ENCODE measurements around the gene HOPX. TPM values are rescaled to one million over a fixed set of nuclear protein-coding genes. Genes with fewer than 3 reads are reported as not detected.
"Not testable (repeated sequence)": the region's sequence is repeated elsewhere in the genome, so short reads cannot be mapped to it uniquely, and the experiment has no call there.

The HOPX gene, protein sequence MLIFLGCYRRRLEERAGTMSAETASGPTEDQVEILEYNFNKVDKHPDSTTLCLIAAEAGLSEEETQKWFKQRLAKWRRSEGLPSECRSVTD
- total RNA-seq, result 1.8 and 18.3 TPM in 2 replicates

DNA sequence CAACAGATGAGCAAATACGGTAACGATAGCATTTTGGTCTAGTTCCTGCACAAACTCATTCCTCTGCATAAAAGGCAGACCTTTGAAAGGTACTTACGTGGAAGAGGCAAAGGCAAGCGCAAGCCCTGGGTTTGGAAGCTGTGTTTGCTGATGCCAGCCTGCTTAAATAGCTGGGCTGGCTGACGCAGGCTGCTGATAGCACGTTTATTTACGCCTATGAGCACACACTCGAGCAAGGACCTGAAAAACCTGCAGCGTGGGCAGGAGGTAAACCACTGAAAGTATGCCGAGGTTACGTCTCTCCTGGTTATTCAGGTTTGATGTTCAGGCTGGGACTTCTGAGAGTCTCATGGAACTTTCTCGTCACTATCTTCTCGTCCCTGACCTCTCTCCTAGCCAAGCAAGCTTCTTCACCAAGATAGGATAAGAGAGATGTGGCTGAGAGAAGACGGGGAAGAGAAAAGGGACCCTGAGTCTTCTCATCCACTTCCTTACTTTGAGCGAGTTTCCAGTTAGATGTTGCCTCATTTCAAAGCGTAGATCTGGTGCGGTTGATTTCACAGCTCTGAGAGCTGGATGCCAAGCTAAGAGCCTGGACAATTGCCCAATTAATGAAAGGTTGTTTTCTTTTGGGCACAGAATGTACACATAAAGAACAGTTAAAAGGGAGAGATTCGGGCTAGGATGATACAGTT, at the start of gene HOPX:
TSS of gene HOPX (minus strand) at position 139 of the 695 bp plus-strand sequence. CDS start 23,480 bp downstream, outside the sequence.
- no peak for DNase-seq (ENCODE audit: extremely low read depth, low read depth, low spot score)

GRCh38 chr4:56730097-56730496, 49.0 kb upstream of the HOPX start:
- no peak for DNase-seq (ENCODE audit: extremely low read depth, low read depth, low spot score)

- peak; percentile 23 for DNase-seq (ENCODE audit: extremely low read depth, low read depth, low spot score)
Observed at GRCh38 chr4:56728512-56728911, 47.4 kb upstream of the HOPX start.

DNA sequence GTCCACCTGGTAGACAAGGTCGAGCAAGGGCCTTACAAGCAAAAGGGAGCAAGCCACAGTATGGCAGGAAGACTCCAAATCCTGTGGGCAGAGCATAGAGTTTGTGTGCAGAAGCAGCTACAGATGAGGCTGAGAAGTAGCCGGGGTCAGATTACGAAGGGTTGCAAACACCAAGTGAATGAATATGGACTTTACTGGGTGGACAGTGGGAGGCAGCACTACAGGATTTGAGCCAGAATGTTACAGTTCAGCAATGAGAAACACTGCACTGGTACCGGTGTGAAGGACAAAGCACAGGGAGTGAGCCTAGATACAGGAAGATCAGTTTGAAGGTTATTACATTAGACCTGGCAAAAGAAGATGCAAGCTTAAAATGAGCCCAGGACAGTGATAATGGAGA, 46.1 kb upstream of the HOPX start:
- no peak for DNase-seq (ENCODE audit: extremely low read depth, low read depth, low spot score)

GRCh38 chr4:56726593-56726992, 45.5 kb upstream of the HOPX start:
- DNase-seq (ENCODE audit: extremely low read depth, low read depth, low spot score), result not testable (repeated sequence)

GRCh38 chr4:56723659-56724230, 42.6 kb upstream of the HOPX start:
- DNase-seq (ENCODE audit: extremely low read depth, low read depth, low spot score), result no peak

DNA sequence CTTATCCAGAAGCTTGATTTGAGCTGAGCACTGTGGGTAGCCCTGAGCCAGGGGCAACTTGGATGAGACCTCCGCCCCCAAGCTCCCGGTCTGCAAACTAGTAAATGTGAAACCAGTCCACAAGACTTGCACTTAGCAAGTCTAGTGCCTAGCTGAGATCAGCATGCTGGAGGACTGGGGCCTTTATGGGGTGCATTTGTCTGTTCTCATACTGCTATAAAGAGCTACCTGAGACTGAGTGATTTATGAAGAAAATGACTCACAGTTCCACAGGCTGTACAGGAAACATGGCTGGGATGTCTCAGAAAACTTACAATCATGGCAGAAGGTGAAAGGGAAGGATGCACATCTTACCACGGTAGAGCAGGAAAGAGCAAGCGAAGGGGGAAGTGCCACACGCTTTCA, 42.1 kb upstream of the HOPX start:
- no peak for DNase-seq (ENCODE audit: extremely low read depth, low read depth, low spot score)

DNA sequence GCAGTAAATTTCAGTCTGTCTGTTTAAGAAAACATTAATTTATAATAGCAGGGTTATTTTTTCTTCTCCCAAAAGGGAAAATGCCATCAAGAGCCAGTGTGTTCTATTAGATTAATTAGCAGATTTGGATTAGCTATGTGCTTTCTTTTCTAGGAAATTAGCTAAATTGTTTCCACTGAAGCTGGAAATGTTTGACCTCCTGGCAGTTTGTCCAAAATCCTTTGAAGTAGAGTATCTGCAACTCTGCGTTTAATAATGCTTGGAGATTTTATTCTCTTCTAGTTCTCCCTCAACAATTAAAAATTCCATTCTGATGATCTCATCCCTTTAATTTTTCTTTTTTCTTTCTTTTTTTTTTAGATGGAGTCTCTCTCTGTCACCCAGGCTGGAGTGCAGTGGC, 27.1 kb upstream of the HOPX start:
- DNase-seq (ENCODE audit: extremely low read depth, low read depth, low spot score), result no peak

DNA sequence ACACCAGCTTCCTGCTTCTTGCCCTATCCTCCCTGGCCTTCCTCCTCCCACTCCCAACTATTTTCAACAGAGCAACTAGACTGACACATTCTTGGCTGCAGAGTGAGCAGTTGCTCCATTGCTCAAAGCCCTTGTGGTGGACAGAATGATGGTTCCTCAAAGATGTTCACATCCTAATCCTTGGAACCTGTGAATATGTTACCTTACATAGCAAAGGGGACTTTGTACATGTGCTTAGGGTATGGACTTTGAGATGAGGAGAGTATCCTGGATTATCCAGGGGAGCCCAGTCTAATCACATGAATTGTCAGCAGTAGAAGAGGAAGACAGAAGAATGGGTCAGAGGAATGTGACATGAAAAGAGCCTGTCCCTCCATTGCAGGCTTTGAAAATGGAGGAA, 24.9 kb upstream of the HOPX start:
- DNase-seq (ENCODE audit: extremely low read depth, low read depth, low spot score), result no peak

DNA sequence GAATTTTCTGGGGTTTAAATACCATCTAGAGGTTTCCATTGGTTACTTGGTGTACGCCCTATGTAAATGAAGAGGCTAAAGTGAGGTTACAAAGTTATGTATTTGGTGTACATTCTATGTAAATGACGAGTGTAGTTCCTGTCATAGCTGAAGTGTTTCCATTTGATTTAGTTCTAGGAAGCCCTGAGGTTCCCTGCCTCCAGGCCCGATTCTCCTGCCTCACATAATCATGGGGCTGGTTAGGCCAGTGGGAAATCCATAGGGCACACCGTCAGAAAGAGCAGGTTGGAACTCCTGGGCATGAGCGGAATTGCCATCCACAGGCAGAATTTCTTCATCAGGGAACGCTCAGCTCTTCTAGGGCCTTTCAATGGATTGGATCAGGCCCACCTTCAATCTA, 24.2 kb upstream of the HOPX start:
- no peak for DNase-seq (ENCODE audit: extremely low read depth, low read depth, low spot score)

- DNase-seq (ENCODE audit: extremely low read depth, low read depth, low spot score), result no peak
Observed at GRCh38 chr4:56704089-56704871, 23.2 kb upstream of the HOPX start.

GRCh38 chr4:56703378-56703777, 22.3 kb upstream of the HOPX start:
- no peak for DNase-seq (ENCODE audit: extremely low read depth, low read depth, low spot score)

GRCh38 chr4:56701644-56702043, 20.5 kb upstream of the HOPX start:
- DNase-seq (ENCODE audit: extremely low read depth, low read depth, low spot score), result no peak

DNA sequence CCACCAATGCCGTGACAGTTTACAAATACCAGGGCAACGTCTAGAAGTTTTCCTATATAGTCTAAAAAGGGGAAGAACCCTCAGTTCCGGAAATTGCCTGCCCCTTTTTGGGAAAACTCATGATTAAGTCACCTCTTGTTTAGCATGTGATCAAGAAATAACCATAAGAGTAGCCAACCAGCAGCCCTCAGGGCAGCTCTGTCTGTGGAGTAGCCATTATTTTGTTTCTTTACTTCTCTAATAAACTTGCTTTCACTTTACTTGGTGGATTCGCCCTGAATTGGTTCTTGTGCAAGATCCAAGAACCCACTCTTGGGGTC, 20.0 kb upstream of the HOPX start:
- no peak for DNase-seq (ENCODE audit: extremely low read depth, low read depth, low spot score)

- no peak for DNase-seq (ENCODE audit: extremely low read depth, low read depth, low spot score)
Observed at GRCh38 chr4:56699537-56700105, 18.5 kb upstream of the HOPX start.

DNA sequence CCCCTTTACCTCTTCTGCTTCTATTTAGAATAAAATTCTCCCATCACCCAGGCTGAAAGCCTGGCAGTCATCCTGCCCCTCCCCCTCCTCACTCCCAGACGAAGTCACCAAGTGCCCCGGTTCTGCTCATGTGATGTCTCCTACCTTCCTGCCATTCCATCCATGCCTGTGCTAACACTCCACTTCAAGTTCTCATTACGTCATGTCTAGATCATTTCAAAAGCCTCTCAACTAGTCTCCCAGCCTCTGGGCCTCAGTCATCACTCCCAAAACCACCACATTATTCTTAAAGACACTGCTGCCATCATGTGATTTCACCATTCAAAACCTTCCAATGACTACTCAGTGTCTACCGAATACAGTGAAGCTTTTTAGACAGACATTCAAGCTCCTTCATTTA, 17.2 kb upstream of the HOPX start:
- no peak for DNase-seq (ENCODE audit: extremely low read depth, low read depth, low spot score)

DNA sequence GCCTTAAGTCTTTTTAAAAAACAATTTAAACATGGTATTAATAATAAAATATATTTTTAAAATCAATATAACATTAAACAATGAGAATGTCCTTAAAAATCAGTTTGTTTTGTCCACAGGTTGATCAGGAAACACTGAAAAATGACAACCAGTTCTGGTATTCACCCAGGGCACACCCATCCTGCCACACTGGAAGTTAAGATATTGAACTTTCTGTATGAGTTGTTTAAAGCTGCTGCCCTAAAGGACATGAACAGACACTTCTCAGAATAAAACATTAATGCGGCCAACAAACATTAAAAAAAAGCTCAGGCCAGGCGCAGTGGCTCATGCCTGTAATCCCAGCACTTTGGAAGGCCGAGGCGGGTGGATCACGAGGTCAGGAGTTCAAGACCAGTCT, 15.0 kb upstream of the HOPX start:
- DNase-seq (ENCODE audit: extremely low read depth, low read depth, low spot score), result no peak

GRCh38 chr4:56693476-56693875, 12.4 kb upstream of the HOPX start:
- not testable (repeated sequence) for DNase-seq (ENCODE audit: extremely low read depth, low read depth, low spot score)

DNA sequence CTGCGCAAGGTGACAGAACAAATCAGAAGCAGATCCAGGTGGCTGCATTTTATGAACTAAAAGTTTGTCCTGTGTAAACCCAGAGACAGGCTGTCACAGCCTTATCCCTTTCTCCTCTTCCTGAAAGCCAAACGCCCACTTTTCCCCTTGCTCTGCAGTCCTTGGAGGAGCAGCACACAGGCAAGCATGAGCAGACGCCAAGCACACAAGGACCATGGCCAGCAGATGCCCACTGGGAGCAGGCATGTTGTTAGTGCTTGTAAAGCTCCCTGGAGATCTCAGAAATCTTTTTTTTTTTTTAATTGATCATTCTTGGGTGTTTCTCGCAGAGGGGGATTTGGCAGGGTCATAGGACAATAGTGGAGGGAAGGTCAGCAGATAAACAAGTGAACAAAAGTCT, 11.5 kb upstream of the HOPX start:
- no peak for DNase-seq (ENCODE audit: extremely low read depth, low read depth, low spot score)

- no peak for DNase-seq (ENCODE audit: extremely low read depth, low read depth, low spot score)
Observed at GRCh38 chr4:56691425-56691824, 10.3 kb upstream of the HOPX start.

GRCh38 chr4:56690393-56690792, 9.3 kb upstream of the HOPX start:
- DNase-seq (ENCODE audit: extremely low read depth, low read depth, low spot score), result no peak
